ENCODE results near the gene TMEM232. TPM values are rescaled to one million over a fixed set of nuclear protein-coding genes. Genes with fewer than 3 reads are reported as not detected.

Gene TMEM232
- total and polyA plus RNA-seq, 8 donors: 2.4 to 8.4 (median 5.2) TPM

- no peak for ATAC-seq
- TF ChIP-seq CTCF (IDR thresholded peaks at IDR 0.05): no peak
- no peaks in the 10 kb centered on the region for H3K36me3 ChIP-seq
- no peak for DNase-seq
- intact Hi-C loops (cut with DNase I): no loop called here
- no peaks in the 10 kb centered on the region for H3K27me3 ChIP-seq
- no peaks in the 10 kb centered on the region for H3K9me3 ChIP-seq
- no peaks in the 10 kb centered on the region for H3K4me1 ChIP-seq
- no peak overlapping the region for H3K27ac ChIP-seq
- H3K4me3 ChIP-seq: no peak overlapping the region
Observed at GRCh38 chr5:110623874-110624273, 102.6 kb downstream of the TMEM232 start.

DNA sequence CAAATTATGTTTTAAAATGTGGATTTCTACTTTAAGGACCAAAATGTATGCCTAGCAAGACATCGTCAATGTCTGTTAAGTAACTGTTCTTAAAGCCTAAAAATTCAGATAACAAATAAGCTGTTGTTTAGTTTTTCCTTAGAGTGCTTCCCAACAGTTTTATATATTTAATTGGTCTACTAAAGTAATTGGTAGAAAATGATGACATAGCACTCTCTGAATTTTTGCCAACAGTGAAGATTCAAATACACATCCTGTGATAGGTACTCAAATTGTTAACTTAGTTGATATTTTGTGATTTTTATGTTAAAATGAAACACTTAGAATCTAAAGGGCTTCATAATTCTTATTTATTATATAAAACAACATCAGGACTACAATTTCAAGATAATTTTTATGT, 107.5 kb downstream of the TMEM232 start:
- Histone ChIP-seq H3K27me3 (no peaks in the 10 kb centered on the region), H3K27ac (no peak overlapping the region), H3K36me3 (no peaks in the 10 kb centered on the region), H3K9me3 (peaks cover 0 to 11% of the 10 kb centered on the region in 2 donors), H3K4me3 (no peak overlapping the region), H3K4me1 (no peaks in the 10 kb centered on the region)
- no peak for ATAC-seq
- no peak for DNase-seq
- intact Hi-C loops (cut with DNase I): no loop called here
- TF ChIP-seq CTCF (IDR thresholded peaks at IDR 0.05): no peak

GRCh38 chr5:110616009-110616408, 110.5 kb downstream of the TMEM232 start:
- no peak for TF ChIP-seq CTCF (IDR thresholded peaks at IDR 0.05)
- ATAC-seq (no peak), DNase-seq (no peak)
- intact Hi-C loops (cut with DNase I): no loop called here
- Histone ChIP-seq H3K4me1 (no peaks in the 10 kb centered on the region), H3K27me3 (no peaks in the 10 kb centered on the region), H3K4me3 (no peak overlapping the region), H3K9me3 (peaks cover 0 to 11% of the 10 kb centered on the region in 2 donors), H3K36me3 (no peaks in the 10 kb centered on the region), H3K27ac (no peak overlapping the region)

DNA sequence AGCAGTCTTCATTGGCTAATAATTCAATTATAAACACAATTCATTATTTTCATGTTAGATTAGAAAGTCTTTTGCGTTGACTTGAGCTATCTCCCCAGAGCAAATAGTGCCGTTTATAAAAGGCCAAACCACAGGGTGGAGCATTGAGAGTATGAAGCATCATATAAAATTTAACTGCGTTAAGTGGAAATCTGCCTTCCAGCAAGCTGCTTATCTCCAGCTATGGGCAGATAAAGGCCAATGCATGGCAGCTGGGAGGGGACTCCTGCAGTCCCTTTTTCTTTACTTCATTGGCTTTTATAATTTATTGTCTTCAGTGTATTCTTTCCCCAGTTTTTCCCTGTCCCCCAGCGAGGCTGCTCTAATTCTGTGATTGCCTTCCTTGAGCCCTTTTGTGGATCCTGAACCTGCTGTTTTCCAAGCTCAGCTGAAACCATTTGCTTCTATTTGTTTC, 113.7 kb downstream of the TMEM232 start:
- no peaks in the 10 kb centered on the region for H3K4me1 ChIP-seq
- H3K9me3 ChIP-seq: peaks cover 0 to 11% of the 10 kb centered on the region in 2 donors
- no peaks in the 10 kb centered on the region for H3K36me3 ChIP-seq
- no peaks in the 10 kb centered on the region for H3K27me3 ChIP-seq
- TF ChIP-seq CTCF (IDR thresholded peaks at IDR 0.05): no peak
- H3K4me3 ChIP-seq: no peak overlapping the region
- intact Hi-C loops (cut with DNase I): no loop called here
- DNase-seq: no peak
- H3K27ac ChIP-seq: no peak overlapping the region
- no peak for ATAC-seq

GRCh38 chr5:110611817-110612216, 114.7 kb downstream of the TMEM232 start:
- intact Hi-C loops (cut with DNase I): no loop called here
- Histone ChIP-seq H3K27ac (no peak overlapping the region), H3K4me1 (no peaks in the 10 kb centered on the region), H3K4me3 (no peak overlapping the region), H3K36me3 (no peaks in the 10 kb centered on the region), H3K9me3 (peaks cover 0 to 11% of the 10 kb centered on the region in 2 donors), H3K27me3 (no peaks in the 10 kb centered on the region)
- DNase-seq (no peak), ATAC-seq (no peak)
- no peak for TF ChIP-seq CTCF (IDR thresholded peaks at IDR 0.05)

Measured in left lung (tissue), 10 donors.